22Rv1 (cell line): ENCODE measurements around the gene TUBA1B.

ENCODE experiments used
- CTCF ChIP-seq: fragments of 450-650 bp; IDR thresholded peaks from 2 replicates; pipeline ENCODE4 v1.5.1; 2017; ENCODE audit warnings: mild to moderate bottlenecking
- ZFX ChIP-seq: fragments of 450-650 bp; IDR thresholded peaks from 2 replicates; pipeline ENCODE4 v1.6.1; 2017; ENCODE audit warnings: antibody characterized with exemption, borderline replicate concordance

DNA sequence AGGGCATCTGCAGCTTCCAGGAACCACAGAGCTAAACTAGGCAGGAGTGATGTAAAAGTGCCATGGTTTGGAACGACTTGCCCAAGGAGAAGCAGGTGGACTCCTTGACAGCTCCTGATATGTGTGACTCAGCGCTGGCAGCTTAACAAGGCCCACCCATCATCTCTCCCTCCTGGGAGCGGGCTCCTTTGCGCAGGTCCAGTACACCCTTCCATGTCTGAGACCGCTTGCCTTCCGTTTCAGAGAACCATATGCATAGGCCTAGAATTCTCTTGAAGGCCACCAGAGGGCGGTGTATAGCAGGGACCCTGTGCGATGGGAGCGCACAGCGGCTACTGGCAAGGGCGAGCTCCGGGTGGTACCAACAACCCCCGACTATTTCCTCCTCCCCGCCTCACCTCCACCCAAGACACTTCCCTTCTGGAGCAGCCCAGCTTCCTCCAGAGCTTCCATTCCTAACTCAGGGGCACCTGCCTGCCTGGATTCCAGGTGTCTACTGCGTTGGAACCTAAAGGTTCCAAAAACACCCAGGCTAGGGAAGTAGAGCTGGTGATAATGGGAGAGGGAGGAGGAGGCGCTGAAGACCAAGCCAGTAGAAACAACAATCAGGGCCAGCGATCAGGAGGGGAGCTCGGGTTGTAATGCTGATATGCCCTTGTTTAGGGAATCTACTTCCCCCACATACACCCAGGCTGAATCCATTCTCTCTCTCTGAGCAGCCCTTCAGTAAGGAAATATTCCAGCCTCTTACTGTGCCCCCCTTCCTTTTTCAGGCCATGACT, 42.9 kb downstream of the TUBA1B start:
- peak; percentile 99 for TF ChIP-seq CTCF
- no peak for TF ChIP-seq ZFX
